K562 (cell line): ENCODE data around the gene CCL2. TPM values are rescaled to one million over a fixed set of nuclear protein-coding genes. Genes with fewer than 3 reads are reported as not detected.

Experiments used
- ATAC-seq: fragments of 200-7000 bp; cut with Tn5 transposase; 3 replicates; pipeline ENCODE4 v1.9.1; 2020; ENCODE audit warnings: moderate library complexity
- BruUV-seq: library from RNA; stranded (reverse); fragments of 400-500 nt; replicated peaks from 2 replicates; lab custom pipeline; 2021; lab: Mats Ljungman, UMichigan
- CTCF ChIA-PET: fragments of 300-600 bp; formaldehyde crosslinking; extraction: SDS; loops from one replicate; lab custom pipeline; 2021; ENCODE audit warnings: low intra/inter-chr PET ratio; lab: Yijun Ruan, JAX
- POLR2A ChIA-PET: fragments of 300-600, 350-650 bp; sonication (Branson Sonifier 250); formaldehyde crosslinking; extraction: SDS; loops from one replicate; lab custom pipeline; 2021; ENCODE audit warnings: antibody characterized with exemption, inconsistent platforms; lab: Yijun Ruan, JAX
- DNase-seq, 4 experiments: peaks; one replicate each; pipeline versions ENCODE4 v3.0.0 to v3.0.0-alpha.2; 2011 to 2018; ENCODE audit warnings: low spot score in 3 of 4, mixed read lengths in 3 of 4; ENCODE audit errors: extremely low read depth in 1 of 4
- FAIRE-seq: peaks from 2 replicates; lab custom pipeline; 2011; peaks lifted over from hg19 to GRCh38; lab: Jason Lieb, UNC
- H2AFZ ChIP-seq: 2 replicates; pipeline ENCODE4 v1.6.0; 2011; ENCODE audit warnings: low read depth, low read length, control low read depth, inconsistent platforms
- H3K27ac ChIP-seq: fragments of 200-600 bp; 3 replicates; pipeline ENCODE4 v1.8.0; 2011; ENCODE audit warnings: low read depth, mild to moderate bottlenecking, control low read depth, inconsistent platforms, low read length, moderate library complexity, mixed read lengths; ENCODE audit errors: extremely low read depth
- H3K27me3 ChIP-seq, 2 experiments: fragments of 300-600 bp in 1 of 2; 2 replicates in 1 of 2; 3 replicates in 1 of 2; pipeline versions ENCODE4 v1.6.0 to v1.8.0; 2011; ENCODE audit warnings: inconsistent platforms in 2 of 2, low read length in 2 of 2, mild to moderate bottlenecking in 1 of 2, mixed read lengths in 1 of 2, moderate library complexity in 1 of 2; ENCODE audit not compliant: control insufficient read depth in 2 of 2, insufficient read depth in 2 of 2
- H3K36me3 ChIP-seq: fragments of 300-600 bp; 3 replicates; pipeline ENCODE4 v1.8.0; 2011; ENCODE audit warnings: mild to moderate bottlenecking, low read length, inconsistent platforms; ENCODE audit not compliant: control insufficient read depth, insufficient read depth
- H3K4me1 ChIP-seq, 2 experiments: fragments of 200-600 bp in 1 of 2; replicated peaks in 1 of 2; 2 replicates in 1 of 2; 3 replicates in 1 of 2; pipeline versions ENCODE4 v1.5.1 to v1.8.0; 2011; ENCODE audit warnings: inconsistent platforms in 2 of 2, low read length in 2 of 2, mild to moderate bottlenecking in 1 of 2, mixed read lengths in 1 of 2, moderate library complexity in 1 of 2; ENCODE audit not compliant: control insufficient read depth in 2 of 2, insufficient read depth in 2 of 2
- H3K4me2 ChIP-seq: 2 replicates; pipeline ENCODE4 v1.6.1; 2011; ENCODE audit warnings: low read length, control low read depth, inconsistent platforms, mixed read lengths; ENCODE audit not compliant: insufficient read depth
- H3K4me3 ChIP-seq: fragments of 200-600 bp; sonication (generic), shearing (Covaris generic); 2 replicates; pipeline ENCODE4 v1.5.1; 2016; ENCODE audit warnings: control low read depth, inconsistent platforms
- H3K79me2 ChIP-seq: fragments of 200-600 bp; 3 replicates; pipeline ENCODE4 v1.8.0; 2011; ENCODE audit warnings: low read length, inconsistent platforms; ENCODE audit not compliant: control insufficient read depth, insufficient read depth
- H3K9ac ChIP-seq, 2 experiments: 2 replicates each; pipeline versions ENCODE4 v1.6.0 to v1.6.1; 2011; ENCODE audit warnings: low read depth in 2 of 2, low read length in 2 of 2, control low read depth in 1 of 2, inconsistent platforms in 1 of 2, mild to moderate bottlenecking in 1 of 2, mixed read lengths in 1 of 2; ENCODE audit not compliant: insufficient read depth in 1 of 2
- H3K9me1 ChIP-seq: one replicate; pipeline ENCODE4 v1.6.0; 2011; ENCODE audit warnings: inconsistent platforms, mild to moderate bottlenecking, low read length, moderate library complexity; ENCODE audit not compliant: control insufficient read depth, insufficient read depth
- H3K9me3 ChIP-seq: replicated peaks from 2 replicates; pipeline ENCODE4 v1.5.1; 2011; ENCODE audit warnings: low read depth, low read length, inconsistent platforms; ENCODE audit not compliant: control insufficient read depth, insufficient read depth
- H4K20me1 ChIP-seq: replicated peaks from 2 replicates; pipeline ENCODE4 v1.6.1; 2011; ENCODE audit warnings: low read length, inconsistent platforms, mixed read lengths; ENCODE audit not compliant: control insufficient read depth, insufficient read depth
- COPS2 ChIP-seq: fragments of 450-650 bp; conservative IDR thresholded peaks from 2 replicates; pipeline ENCODE4 v1.6.1; 2016; ENCODE audit warnings: mild to moderate bottlenecking, moderate library complexity
- MXI1 ChIP-seq: IDR thresholded peaks from 2 replicates; pipeline ENCODE4 v1.6.1; 2011; ENCODE audit warnings: low read depth, mild to moderate bottlenecking, improper control_type of control experiment, low read length
- NEUROD1 ChIP-seq: fragments of 150-350 bp; IDR thresholded peaks from 2 replicates; pipeline ENCODE4 v1.6.1; 2014; ENCODE audit warnings: borderline replicate concordance, low read length, low read depth; ENCODE audit not compliant: partially characterized antibody
- SFPQ ChIP-seq: fragments of 200-400 bp; formaldehyde crosslinking; IDR thresholded peaks from 2 replicates; pipeline ENCODE4 v1.6.1; 2017; ENCODE audit warnings: mild to moderate bottlenecking, low read depth, low read length, moderate library complexity
- SMARCE1 ChIP-seq: fragments of 450-650 bp; IDR thresholded peaks from 2 replicates; pipeline ENCODE4 v1.7.1; 2016; ENCODE audit warnings: mild to moderate bottlenecking
- ZNF444 ChIP-seq: fragments of 250-450 bp; sonication (Bioruptor Pico); IDR thresholded peaks from 2 replicates; pipeline ENCODE4 v1.4.0; 2020; ENCODE audit warnings: mild to moderate bottlenecking, moderate library complexity
- WGBS: fragments of 100-300 bp; shearing (Covaris generic); methylation state at CpG from one replicate; pipeline ENCODE4 v1.1.6; 2016; ENCODE audit warnings: low coverage, mixed read lengths; ENCODE audit not compliant: insufficient coverage; ENCODE audit errors: missing lambda C conversion rate; 5-methylcytosine and 5-hydroxymethylcytosine counted together
- in situ Hi-C: fragments of 300-500 bp; cut with MboI; formaldehyde crosslinking; loops from 4 replicates; pipeline ENCODE4 v1.15.0; 2018; ENCODE audit warnings: inconsistent platforms, mixed read lengths
- intact Hi-C: fragments of 100-400 bp; cut with micrococcal nuclease; formaldehyde crosslinking; loops from 2 replicates; pipeline ENCODE4 v1.14.2; 2022
- polyA plus RNA-seq, 8 experiments: library from polyadenylated mRNA; depleted of rRNA in 4 of 8; stranded (reverse) in 5 of 8; unstranded in 3 of 8; fragments of >200 nt; fragmentation: Nextera tagmentation in 2 of 8; fragmentation: Illumina TruSeq in 1 of 8; extraction: Ambion mirVana in 2 of 8; extraction: Trizol in 1 of 8; gene quantifications; 2 replicates each; pipeline versions ENCODE4 v1.2.1 to v1.2.3, GENCODE V29; 2011 to 2014; ENCODE audit warnings: inconsistent platforms in 1 of 8, missing spikeins in 1 of 8
- total RNA-seq, 7 experiments: library from RNA; depleted of rRNA in 6 of 7; stranded (reverse); fragments of >200 nt in 6 of 7; fragmentation: Illumina TruSeq in 2 of 7; extraction: Trizol in 2 of 7; gene quantifications; 2 replicates each; pipeline versions ENCODE4 v1.2.1 to v1.2.3, GENCODE V29; 2011 to 2021; ENCODE audit warnings: low replicate concordance in 1 of 7
- TF ChIP-seq, protein P1 (sequence below): fragments of 250-450 bp; sonication (Bioruptor Pico); IDR thresholded peaks from 2 replicates; pipeline ENCODE4 v1.4.0; 2020; ENCODE audit warnings: mild to moderate bottlenecking, moderate library complexity
- TF ChIP-seq, protein P2 (sequence below), 3 experiments: fragments of 200-800 bp in 1 of 3; fragments of 250-450 bp in 1 of 3; fragments of 450-650 bp in 1 of 3; sonication (Bioruptor Pico) in 1 of 3; sonication (Bioruptor generic) in 1 of 3; formaldehyde crosslinking in 1 of 3; IDR thresholded peaks; 2 replicates each; pipeline versions ENCODE4 v1.6.1 to v1.8.0; 2016 to 2022; ENCODE audit warnings: mild to moderate bottlenecking in 2 of 3, missing genetic modification characterization in 2 of 3, missing compliant biosample characterization in 1 of 3, moderate library complexity in 1 of 3

The CCL2 gene
- total and polyA plus RNA-seq, 9 of the 15 experiments (the other 6 are each of a cell fraction or from before 2014, with no cell fraction given) = 0.54 to 5.4 (median 0.88) TPM

DNA sequence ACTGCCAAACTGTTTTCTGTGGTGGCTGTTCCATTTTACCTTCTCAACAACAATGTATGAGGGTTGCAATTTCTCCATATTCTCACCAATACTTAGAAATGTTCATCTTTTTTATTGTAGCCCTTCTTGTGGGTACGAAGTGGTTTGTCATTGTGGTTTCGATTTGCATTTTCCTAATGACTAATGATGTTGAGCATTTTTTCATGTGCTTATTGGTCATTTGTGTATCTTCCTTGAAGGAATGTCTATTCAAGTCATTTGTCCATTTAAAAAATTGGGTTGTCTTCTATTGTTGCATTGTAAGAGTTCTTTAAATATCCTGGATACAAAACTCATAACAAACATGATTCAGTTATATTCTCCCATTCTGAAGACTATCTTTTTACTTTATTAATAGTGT is 47.5 kb upstream of the CCL2 start:
- WGBS = 0% methylated on average over 2 of the region's 2 CpGs
- Histone ChIP-seq H3K4me3 (no peak overlapping the region), H4K20me1 (no peaks in the 10 kb centered on the region), H3K9me3 (no peaks in the 10 kb centered on the region), H3K79me2 (no peaks in the 10 kb centered on the region), H2AFZ (no peak overlapping the region), H3K27me3 (peaks cover 0 to 6% of the 10 kb centered on the region in 2 experiments; a peak in 1 of 5 replicates), H3K9me1 (no peaks in the 10 kb centered on the region), H3K4me2 (no peak overlapping the region), H3K9ac (no peak overlapping the region), H3K36me3 (no peaks in the 10 kb centered on the region), H3K4me1 (no peaks in the 10 kb centered on the region), H3K27ac (no peak overlapping the region)
- POLR2A ChIA-PET = no interaction called here
- TF ChIP-seq, protein P1, sequence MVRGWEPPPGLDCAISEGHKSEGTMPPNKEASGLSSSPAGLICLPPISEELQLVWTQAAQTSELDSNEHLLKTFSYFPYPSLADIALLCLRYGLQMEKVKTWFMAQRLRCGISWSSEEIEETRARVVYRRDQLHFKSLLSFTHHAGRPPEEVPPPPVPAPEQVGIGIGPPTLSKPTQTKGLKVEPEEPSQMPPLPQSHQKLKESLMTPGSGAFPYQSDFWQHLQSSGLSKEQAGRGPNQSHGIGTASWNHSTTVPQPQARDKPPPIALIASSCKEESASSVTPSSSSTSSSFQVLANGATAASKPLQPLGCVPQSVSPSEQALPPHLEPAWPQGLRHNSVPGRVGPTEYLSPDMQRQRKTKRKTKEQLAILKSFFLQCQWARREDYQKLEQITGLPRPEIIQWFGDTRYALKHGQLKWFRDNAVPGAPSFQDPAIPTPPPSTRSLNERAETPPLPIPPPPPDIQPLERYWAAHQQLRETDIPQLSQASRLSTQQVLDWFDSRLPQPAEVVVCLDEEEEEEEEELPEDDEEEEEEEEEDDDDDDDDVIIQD (CRISPR knock-in tag) = no peak
- no peak for TF ChIP-seq ZNF444 (CRISPR knock-in tag)
- TF ChIP-seq MXI1 = no peak
- no peak for TF ChIP-seq SMARCE1
- TF ChIP-seq NEUROD1 = no peak
- TF ChIP-seq, protein P2, sequence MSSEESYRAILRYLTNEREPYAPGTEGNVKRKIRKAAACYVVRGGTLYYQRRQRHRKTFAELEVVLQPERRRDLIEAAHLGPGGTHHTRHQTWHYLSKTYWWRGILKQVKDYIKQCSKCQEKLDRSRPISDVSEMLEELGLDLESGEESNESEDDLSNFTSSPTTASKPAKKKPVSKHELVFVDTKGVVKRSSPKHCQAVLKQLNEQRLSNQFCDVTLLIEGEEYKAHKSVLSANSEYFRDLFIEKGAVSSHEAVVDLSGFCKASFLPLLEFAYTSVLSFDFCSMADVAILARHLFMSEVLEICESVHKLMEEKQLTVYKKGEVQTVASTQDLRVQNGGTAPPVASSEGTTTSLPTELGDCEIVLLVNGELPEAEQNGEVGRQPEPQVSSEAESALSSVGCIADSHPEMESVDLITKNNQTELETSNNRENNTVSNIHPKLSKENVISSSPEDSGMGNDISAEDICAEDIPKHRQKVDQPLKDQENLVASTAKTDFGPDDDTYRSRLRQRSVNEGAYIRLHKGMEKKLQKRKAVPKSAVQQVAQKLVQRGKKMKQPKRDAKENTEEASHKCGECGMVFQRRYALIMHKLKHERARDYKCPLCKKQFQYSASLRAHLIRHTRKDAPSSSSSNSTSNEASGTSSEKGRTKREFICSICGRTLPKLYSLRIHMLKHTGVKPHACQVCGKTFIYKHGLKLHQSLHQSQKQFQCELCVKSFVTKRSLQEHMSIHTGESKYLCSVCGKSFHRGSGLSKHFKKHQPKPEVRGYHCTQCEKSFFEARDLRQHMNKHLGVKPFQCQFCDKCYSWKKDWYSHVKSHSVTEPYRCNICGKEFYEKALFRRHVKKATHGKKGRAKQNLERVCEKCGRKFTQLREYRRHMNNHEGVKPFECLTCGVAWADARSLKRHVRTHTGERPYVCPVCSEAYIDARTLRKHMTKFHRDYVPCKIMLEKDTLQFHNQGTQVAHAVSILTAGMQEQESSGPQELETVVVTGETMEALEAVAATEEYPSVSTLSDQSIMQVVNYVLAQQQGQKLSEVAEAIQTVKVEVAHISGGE (CRISPR knock-in tag; IDR thresholded peaks at IDR 0.05) = no peak
- no peak for TF ChIP-seq SFPQ
- no peak for TF ChIP-seq COPS2
- intact Hi-C loops (no loop called here), in situ Hi-C loops (loop anchor here (10.0 kb wide), 1 partner anchor 97 kb away; no protein-coding TSS in a partner anchor)
- DNase-seq (no peak), ATAC-seq (no peak), FAIRE-seq (no peak)
- CTCF ChIA-PET = no interaction called here
- BruUV-seq = no TSS peak
